RWPE2 (cell line): Measurements from ENCODE around the gene PDZD8.

Source experiments
- ATAC-seq: fragments of 200-7000 bp; cut with Tn5 transposase; 3 replicates; pipeline ENCODE4 v1.9.1; 2021; ENCODE audit warnings: low read depth
- DNase-seq: peaks from one replicate; pipeline ENCODE4 v3.0.0-alpha.2; 2020; ENCODE audit warnings: low spot score
- H3K27ac ChIP-seq: fragments of 450-650 bp; 2 replicates; pipeline ENCODE4 v1.5.1; 2017; ENCODE audit warnings: mild to moderate bottlenecking; ENCODE audit not compliant: poor library complexity, severe bottlenecking
- H3K27me3 ChIP-seq: fragments of 250-450 bp; sonication (Bioruptor Pico); 2 replicates; pipeline ENCODE4 v1.5.1; 2021; ENCODE audit warnings: mild to moderate bottlenecking, moderate library complexity; ENCODE audit not compliant: insufficient read depth, poor library complexity, severe bottlenecking
- H3K36me3 ChIP-seq: fragments of 250-450 bp; sonication (Bioruptor Pico); 2 replicates; pipeline ENCODE4 v1.5.1; 2020; ENCODE audit warnings: low read depth, mild to moderate bottlenecking, moderate library complexity
- H3K4me1 ChIP-seq: fragments of 250-450 bp; sonication (Bioruptor Pico); 2 replicates; pipeline ENCODE4 v1.5.1; 2021; ENCODE audit warnings: mild to moderate bottlenecking, moderate library complexity; ENCODE audit not compliant: insufficient read depth, poor library complexity, severe bottlenecking
- H3K4me3 ChIP-seq: fragments of 250-450 bp; sonication (Bioruptor Pico); 2 replicates; pipeline ENCODE4 v1.5.1; 2021; ENCODE audit warnings: mild to moderate bottlenecking, moderate library complexity; ENCODE audit not compliant: severe bottlenecking
- H3K9me3 ChIP-seq: fragments of 250-450 bp; sonication (Bioruptor Pico); 2 replicates; pipeline ENCODE4 v1.5.1; 2021; ENCODE audit warnings: mild to moderate bottlenecking, moderate library complexity; ENCODE audit not compliant: severe bottlenecking
- CTCF ChIP-seq: fragments of 450-650 bp; IDR thresholded peaks from one replicate; pipeline ENCODE4 v1.5.1; 2017; ENCODE audit warnings: mild to moderate bottlenecking, moderate library complexity; ENCODE audit not compliant: poor library complexity, severe bottlenecking

Gene PDZD8

GRCh38 chr10:117405730-117406129 lies 30.5 kb upstream of the PDZD8 start:
- ATAC-seq (no peak), DNase-seq (no peak)
- no peak for TF ChIP-seq CTCF
- H3K4me3 ChIP-seq, result no peak overlapping the region
- no peak overlapping the region for H3K27ac ChIP-seq
- no peaks in the 10 kb centered on the region for H3K36me3 ChIP-seq
- H3K9me3 ChIP-seq, result no peaks in the 10 kb centered on the region
- H3K4me1 ChIP-seq, result peaks cover 9% of the 10 kb centered on the region
- no peaks in the 10 kb centered on the region for H3K27me3 ChIP-seq

GRCh38 chr10:117400329-117400728 lies 25.1 kb upstream of the PDZD8 start:
- Histone ChIP-seq H3K4me3 (no peak overlapping the region), H3K27ac (no peak overlapping the region), H3K9me3 (no peaks in the 10 kb centered on the region), H3K4me1 (peaks cover 9% of the 10 kb centered on the region), H3K27me3 (no peaks in the 10 kb centered on the region), H3K36me3 (no peaks in the 10 kb centered on the region)
- DNase-seq (no peak), ATAC-seq (no peak)
- TF ChIP-seq CTCF, result no peak

- DNase-seq (no peak), ATAC-seq (no peak; the same call in 2 of the 3 replicates)
- Histone ChIP-seq H3K27ac (no peak overlapping the region), H3K4me1 (peaks cover 1% of the 10 kb centered on the region), H3K27me3 (no peaks in the 10 kb centered on the region), H3K9me3 (no peaks in the 10 kb centered on the region), H3K4me3 (no peak overlapping the region), H3K36me3 (no peaks in the 10 kb centered on the region)
- TF ChIP-seq CTCF, result no peak
These were observed 24.3 kb upstream of the PDZD8 start for GRCh38 chr10:117399341-117400196.

GRCh38 chr10:117398029-117398428 lies 22.8 kb upstream of the PDZD8 start:
- ATAC-seq, result no peak
- H3K27me3 ChIP-seq, result no peaks in the 10 kb centered on the region
- no peaks in the 10 kb centered on the region for H3K36me3 ChIP-seq
- H3K27ac ChIP-seq, result no peak overlapping the region
- no peak for TF ChIP-seq CTCF
- DNase-seq, result no peak
- no peaks in the 10 kb centered on the region for H3K9me3 ChIP-seq
- H3K4me3 ChIP-seq, result no peak overlapping the region
- no peaks in the 10 kb centered on the region for H3K4me1 ChIP-seq
